Dedifferentiated amniotic fluid mesenchymal stem cell (primary cell): ENCODE results near the gene SELENOH.

Experiments
- DNase-seq: peaks from one replicate; pipeline ENCODE4 v3.0.0-alpha.2; 2016; ENCODE audit errors: extremely low spot score

Gene SELENOH

DNA sequence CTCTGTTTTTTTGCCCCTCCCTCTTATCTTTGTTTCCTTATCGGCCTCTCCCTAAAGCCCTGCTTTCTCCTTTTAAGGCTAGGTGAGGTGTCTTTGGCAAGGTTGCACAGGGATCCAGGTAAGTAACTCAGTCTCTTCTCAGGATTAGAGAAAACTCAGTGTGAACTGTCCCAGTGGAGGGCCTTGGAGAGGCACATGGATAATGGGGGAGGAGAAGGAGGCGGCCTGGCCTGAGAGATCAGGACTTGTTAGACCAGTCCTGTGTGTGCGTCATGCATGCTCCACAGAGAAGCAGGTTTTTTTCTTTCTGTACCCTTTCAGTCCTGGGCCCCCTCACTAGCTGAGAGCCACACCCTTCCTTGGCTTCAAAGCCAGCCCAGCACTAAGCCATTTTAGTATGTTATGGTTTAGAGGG is 40.2 kb downstream of the SELENOH start:
- no peak for DNase-seq

DNA sequence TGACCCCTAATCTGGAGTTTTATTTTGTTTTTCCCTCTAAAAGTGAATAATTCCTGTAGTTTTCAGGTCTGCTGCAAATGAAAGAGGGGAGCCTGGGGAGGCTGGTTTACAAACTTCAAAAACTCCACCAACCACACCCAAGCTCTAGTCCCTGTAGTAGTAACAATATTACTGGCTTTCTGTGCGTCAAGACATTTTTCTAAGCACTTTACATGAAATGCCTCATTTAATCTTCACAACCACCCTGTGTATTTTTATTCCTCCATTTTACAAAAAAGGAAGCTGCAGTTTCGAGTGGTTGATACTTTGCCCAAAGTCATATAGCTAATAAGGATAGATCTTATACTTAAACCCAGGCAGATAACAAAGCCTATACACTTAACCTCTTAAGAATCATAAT is 43.8 kb downstream of the SELENOH start:
- no peak for DNase-seq

- no peak for DNase-seq
Observed at GRCh38 chr11:57786436-57786835, 45.1 kb downstream of the SELENOH start.

DNA sequence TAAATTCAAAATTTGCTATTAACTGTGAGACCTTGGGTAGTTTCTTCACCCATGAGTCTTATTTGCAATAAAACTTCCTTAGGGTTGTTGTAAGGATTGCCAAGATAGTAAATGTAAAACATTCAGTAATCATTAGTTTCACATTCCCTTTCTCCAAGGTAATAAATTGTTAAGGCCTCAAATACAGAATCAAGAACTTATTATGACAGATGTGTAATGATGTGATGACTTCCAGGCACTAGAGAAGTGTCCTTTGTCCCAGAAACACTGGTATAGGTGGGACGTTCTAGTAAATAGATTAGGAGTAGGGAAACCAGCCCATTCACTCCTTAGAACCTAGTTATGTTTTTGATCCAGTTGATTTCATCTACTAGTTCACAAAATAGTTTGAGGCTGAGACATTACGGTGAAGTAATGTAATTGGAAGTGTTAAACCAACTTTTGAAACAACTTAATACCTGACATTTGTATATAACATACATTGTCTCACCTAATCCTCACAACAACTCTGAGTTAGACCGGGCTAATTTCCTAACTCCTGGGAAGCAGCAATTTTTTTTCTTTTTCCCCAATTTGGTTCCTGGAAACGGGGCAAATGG is 45.8 kb downstream of the SELENOH start:
- DNase-seq, result no peak

DNA sequence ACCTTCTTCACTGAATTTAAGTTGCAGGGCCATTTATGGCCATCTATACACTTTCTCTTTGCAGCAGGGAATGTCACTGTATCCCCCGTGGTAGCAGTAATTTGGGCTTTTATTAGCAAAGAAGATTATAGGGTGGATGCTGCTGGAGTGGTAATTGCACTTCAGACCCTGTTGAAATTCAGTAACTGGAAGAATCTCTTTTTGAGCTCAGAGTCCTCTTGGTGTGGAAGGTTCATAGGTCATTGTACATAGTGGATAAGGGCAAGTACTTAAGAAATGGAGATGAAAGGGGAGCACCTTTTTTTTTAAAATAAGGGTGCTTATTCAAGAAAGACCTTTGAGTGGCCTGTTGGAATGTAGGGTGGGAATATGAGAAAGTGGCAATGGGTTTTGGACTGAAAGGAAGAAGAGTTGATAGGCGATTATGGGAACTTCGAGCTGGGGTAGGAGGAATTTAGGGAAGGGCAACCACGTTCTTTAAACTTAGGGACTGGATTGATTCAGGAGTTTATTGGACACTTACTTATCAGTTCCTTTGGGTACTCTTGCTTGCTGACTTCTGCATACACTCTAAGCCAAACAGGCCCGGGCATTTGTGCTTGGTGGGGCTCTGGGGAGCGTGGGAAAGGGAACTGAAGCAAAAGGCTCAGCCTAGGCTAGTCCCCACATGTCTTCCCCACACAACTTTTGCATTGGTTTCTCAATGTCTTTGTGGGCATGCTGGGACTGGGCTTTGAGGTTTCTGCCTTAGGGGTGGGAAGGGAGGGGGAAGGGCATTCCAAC is 46.8 kb downstream of the SELENOH start:
- no peak for DNase-seq

GRCh38 chr11:57788703-57789088 is 47.4 kb downstream of the SELENOH start:
- no peak for DNase-seq

DNA sequence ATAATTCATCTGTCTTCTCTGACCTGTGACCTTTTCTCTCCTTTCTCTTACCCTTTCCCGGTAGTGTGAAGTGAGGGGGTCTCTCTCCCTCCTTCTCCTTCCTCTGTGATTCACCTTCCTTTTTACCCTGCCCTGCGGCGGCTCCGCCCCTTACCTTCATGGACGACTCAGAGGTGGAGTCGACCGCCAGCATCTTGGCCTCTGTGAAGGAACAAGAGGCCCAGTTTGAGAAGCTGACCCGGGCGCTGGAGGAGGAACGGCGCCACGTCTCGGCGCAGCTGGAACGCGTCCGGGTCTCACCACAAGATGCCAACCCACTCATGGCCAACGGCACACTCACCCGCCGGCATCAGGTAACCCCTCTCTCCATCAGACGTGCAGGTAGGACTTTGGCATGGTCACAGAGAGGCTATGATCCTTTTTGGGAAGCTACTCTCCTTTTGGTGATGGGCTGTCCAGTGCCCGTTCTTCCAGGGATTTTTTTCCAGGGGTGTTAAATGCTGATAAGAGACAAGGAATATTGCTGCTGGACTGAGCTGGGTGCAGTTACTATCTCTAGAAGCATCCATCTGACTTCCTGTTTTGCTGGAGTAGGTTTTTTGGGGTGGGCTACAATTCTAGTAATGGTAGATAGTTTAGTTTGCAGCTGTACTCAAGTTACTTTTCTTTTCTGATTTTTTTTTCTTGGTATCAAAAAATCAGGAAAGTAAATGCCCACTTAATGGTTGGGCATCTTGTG is 50.2 kb downstream of the SELENOH start:
- no peak for DNase-seq

GRCh38 chr11:57792060-57792541 is 50.8 kb downstream of the SELENOH start:
- no peak for DNase-seq

DNA sequence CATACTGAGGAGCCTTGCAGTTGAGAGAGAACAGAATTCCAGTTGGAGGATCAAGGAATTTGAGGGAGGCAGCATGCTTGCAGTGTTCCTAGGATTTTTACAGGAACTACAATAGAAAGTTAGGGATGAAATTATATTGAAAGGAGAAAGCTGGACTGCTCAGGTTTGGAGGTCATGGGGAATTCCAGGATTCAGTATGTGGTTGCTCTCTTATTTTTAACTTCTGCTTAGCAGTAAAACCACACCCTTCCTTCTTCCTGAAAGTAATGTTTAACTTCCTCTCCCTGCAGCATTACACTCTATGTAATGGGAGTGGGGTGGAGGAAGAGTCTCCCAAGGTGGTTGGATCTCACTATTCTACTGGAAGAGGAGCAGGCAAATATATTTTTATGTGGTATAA is 51.6 kb downstream of the SELENOH start:
- no peak for DNase-seq
